EH (cell line): ENCODE measurements around the gene OR2V2.
"Not testable (repeated sequence)": the region's sequence is repeated elsewhere in the genome, so short reads cannot be mapped to it uniquely, and the experiment has no call there.

Experiments used
- DNase-seq: peaks from one replicate; pipeline ENCODE4 v3.0.0-alpha.2; 2015; ENCODE audit warnings: low read depth

The OR2V2 gene, protein sequence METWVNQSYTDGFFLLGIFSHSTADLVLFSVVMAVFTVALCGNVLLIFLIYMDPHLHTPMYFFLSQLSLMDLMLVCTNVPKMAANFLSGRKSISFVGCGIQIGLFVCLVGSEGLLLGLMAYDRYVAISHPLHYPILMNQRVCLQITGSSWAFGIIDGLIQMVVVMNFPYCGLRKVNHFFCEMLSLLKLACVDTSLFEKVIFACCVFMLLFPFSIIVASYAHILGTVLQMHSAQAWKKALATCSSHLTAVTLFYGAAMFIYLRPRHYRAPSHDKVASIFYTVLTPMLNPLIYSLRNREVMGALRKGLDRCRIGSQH

GRCh38 chr5:181146927-181147636 lies at the start of gene OR2V2:
OR2V2 (plus strand) TSS chr5:181147586; CDS start chr5:181154943, 7,357 bp downstream.
- DNase-seq, result not testable (repeated sequence)

GRCh38 chr5:181097759-181098491 lies 49.5 kb upstream of the OR2V2 start:
- not testable (repeated sequence) for DNase-seq

DNA sequence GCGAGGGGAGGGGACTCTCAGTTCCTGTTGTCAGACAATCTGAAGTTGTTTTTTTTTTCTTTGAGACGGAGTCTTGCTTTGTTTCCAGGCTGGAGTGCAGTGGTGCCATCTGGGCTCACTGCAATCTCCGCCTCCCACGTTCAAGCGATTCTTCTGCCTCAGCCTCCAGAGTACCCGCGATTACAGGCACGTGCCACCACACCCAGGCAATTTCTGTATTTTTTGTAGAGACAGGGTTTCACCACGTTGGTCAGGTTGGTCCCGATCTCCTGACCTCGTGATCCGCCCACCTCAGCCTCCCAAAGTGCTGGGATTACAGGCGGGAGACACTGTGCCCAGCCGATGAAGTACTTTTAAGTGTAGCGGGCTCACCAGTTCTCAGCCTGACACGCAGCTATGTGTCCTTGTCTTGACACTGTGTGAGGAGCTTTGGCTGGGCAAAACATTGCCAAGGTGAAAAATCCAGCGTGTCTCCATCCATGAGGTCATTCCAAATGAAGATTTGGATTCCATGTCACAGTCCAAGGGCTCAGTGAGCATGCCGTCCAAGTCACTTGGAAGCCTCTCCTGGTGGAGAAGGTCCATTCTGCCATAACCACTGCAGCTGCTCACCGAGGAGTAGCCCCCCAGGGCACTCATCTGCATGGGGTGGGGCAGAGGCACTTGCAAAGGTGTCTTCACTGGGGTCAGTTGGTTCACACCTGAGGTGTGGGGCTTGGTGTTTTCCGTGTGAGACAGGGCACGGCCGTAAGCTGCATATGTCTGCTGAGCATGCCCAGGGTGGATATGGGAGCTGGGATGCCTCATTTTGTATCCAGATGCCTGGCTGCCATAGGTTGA lies 48.4 kb upstream of the OR2V2 start:
- no peak for DNase-seq

- DNase-seq, result no peak
These were observed 47.7 kb upstream of the OR2V2 start for GRCh38 chr5:181099602-181100086.

DNA sequence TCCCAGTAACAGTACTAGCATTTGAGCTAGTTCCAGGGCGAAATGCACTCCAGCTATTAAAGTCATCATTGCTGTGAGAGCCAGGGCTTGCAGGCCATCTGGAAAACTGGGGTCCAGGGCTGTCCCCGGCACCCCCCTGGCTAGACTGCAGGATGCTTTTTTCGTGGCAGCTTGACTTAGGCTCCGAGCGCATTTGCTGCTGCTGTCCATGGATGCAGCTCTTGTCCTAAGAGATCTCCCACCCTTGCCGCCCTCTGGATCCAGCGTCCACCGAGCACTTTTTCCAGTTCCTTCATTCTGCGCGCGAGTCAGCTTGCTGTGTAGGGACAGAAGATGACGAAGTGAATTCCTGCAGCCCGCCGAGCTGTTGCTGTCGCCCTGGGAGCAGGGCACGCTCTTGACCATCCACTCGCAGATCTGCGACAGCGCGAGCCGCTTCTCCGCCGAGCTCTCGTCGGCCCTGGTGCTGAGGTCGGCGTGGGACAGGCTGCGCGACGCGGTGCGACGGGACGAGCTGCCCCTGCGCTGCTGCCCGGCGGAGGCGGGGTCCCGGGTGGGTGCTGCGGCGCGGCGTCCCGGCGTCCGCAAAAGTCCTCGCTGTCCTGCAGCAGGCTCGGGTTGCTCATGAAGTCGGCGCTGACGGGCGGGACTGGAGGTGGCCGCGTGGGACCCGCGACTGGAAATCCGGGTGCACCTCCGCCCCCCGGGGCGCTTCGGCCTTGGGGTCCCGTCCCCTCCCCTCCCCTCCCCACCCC lies 47.1 kb upstream of the OR2V2 start:
- DNase-seq, result peak; percentile 21

DNA sequence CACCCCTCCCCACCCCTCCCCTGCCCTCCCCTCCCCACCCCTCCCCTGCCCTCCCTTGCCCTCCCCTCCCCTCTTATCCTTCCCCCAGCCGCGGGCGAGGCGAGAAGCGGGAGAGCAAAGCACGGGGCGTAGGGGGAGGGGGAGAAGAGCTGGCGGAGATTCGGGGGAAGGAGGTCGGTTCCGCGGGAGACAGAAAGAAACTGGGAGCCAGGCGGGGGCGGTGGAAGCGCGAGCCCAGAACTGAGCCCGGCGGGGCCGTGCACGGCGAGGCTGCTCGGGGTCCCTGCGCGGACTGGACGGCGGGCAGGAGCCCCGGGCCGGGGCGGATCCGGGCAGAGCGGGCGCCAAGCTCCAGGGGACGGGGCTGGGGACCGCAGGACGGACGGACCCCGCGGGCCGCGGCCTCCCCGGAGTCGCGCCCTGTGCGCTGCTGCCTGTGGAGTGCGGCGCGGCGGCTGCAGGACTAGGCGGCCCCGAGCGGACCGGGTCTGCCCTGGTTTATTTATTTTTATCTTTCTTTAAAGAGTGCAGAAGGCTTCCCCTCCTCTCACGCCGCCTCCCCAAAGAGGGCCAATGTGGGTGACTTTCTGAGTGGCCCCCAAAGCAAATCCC lies 46.2 kb upstream of the OR2V2 start:
- DNase-seq, result not testable (repeated sequence)

GRCh38 chr5:181101930-181102674 lies 45.3 kb upstream of the OR2V2 start:
- DNase-seq, result not testable (repeated sequence)

DNA sequence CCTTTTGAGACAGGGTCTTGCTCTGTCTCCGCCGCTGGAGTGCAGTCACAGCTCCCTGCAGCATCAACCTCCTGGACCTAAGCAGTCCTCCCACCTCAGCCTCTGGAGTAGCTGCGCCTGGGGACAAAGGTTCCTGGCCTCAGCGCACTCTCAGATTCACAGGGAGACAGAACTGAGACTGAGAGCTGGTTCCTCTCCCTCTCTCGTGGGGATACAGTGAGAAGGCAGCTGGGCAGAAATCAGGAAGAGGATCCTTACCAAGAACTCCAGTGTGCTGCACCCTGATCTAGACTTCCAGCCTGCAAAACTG lies 43.2 kb upstream of the OR2V2 start:
- not testable (repeated sequence) for DNase-seq

DNA sequence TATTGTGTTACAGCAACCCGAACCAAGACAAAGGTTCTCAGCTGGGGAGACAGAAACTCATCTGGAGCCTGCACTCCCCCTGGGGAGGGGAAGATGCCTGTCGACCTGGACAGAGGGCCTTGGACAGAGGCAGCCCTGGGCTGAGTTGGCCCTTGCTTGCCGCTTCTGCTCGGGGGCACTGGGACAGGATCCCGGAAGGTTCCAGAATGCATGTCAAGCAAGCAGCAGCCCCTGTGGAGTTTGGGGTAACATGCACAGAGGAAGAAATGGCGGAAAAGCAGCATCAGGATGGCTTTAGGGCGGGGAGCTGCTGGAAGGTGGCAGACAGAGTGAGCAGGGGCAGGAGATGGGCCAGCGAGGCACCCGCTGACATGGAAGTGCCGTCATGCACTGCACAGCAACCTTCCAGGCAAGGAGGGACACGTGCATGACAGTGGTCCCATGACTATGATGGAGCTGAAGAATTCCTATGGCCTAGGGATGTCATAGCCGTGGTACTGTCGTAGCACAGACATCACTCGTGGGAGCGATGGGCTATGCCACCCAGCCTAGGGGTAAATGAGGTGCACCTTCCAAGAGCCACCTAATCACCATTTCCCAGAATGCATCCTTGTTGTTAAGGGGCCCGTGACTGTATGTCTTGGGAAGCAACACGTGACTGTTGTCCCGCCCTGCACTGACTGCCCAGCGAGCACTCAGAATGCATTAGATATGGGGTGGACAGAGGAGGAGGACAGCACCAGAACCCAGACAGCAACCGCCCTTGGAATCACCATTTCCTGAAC lies 42.6 kb upstream of the OR2V2 start:
- not testable (repeated sequence) for DNase-seq

DNA sequence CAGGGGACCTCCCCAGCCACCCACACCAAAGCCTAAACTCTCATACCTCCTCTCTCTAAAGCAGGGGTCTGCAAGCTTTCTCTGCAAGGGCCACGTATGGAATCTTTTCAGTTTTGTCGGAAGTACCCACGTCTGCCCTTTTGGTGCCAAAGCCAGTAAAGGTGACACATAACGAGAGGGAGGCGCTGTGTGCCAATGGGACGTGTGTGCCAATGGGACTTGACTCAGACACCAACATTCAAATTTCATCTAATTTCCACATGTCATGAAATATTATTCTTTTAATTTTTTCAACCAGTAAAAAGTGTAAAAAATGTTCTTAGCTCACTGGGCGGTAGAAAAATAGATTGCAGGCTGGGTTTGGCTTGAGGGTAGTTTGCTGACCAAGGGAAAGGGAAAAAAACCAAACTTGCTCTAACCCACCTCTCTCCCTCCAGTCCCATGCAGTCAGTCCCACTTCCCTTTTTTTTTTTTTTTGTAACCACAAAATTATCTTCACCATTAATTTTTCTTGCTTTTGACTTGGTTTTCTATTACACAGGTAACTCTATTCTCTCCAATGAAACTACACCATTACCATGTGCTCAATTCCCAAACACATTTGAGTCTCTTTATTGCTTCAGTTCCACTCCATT lies 41.9 kb upstream of the OR2V2 start:
- no peak for DNase-seq

- no peak for DNase-seq
These were observed 39.7 kb upstream of the OR2V2 start for GRCh38 chr5:181107699-181108098.

DNA sequence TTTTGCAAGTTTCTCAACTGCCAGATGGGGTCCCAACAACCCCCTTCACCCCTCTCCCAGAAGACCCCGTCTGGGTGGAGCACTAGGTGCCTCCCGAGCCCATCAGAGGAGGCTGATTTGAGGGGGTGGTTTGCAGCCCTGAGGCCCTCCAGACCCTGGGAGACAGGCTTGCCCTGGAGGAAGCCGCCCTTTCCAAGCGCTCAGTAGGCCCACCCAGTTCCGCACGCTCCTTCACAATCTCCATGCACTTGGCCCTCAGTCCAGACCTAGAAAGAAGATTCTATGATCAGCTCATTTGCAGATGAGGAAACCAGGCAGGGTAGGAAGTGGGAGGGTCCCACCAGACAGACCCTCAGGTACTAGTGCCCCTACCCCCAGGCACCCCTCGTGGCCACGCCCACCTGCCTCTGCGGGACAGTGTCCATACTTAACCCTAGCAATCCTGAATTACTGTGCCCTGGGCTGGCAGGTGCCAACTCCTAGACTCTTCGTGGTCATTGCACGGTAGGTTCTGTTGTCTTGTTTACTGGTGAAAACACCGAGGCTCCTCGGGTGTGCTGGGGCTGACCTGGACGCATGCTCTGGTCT lies 38.7 kb upstream of the OR2V2 start:
- DNase-seq, result no peak

DNA sequence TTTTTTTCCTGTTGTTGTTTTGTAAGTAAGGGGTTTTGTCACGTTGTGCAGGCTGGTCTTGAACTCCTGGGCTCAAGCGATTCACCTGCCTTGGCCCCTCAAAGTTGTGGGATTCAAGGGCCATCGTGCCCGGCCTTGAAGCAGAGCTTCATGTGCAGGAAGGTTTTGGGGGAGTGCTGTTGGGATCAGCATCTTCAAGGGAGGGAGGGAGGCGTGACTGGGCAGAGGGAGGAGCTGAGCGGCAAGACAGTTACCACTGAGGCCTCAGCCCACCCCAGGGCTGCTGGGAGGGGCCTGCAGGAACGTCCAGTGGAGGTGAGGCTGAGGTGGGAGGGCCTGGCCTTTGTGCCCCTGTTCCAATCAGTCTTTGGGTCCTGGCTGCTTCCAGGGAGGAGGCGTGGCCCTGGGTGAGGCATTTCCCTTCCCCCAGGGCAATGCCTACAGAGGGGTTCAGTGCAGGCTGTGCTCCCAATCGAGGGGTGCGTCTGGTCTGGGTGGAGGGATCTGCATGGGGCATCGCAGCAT lies 37.8 kb upstream of the OR2V2 start:
- DNase-seq, result no peak

DNA sequence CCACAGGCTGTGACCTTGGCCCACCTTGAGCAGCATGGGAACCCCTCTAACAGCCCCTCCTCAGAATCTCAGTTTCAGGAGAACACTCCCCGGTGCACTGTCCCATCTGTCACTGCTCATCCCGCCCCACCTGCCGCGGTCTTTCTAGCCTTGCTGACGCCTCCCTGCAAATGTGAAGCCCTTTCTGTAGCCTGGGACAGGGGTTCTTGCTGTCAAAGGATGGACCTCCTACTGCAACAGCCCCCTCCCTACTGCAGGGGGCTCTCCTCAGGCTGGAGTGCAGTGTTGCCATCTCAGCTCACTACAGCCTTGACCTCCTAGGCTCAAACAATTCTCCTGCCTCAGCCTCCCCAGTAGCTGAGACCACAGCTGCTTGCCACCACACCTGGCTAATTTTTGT lies 36.4 kb upstream of the OR2V2 start:
- DNase-seq, result no peak

DNA sequence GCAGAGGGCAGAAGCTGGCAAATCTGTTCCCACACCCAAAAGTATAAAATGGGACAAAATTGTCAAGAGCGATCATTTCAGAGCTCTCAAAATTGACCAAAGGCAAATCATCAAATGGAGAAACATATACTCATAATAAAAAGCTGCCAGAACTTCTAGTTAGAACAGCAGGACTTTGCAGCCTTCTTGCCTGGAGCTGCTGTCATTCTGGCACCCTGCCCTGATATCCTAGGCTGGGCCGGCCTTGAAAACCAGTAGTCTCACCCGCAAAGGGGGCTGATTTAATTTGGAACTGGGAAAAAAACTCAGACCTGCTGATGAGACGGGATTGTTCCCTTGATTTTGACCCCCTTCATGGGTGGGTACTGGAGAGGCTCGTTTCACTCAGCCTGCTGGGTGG lies 34.9 kb upstream of the OR2V2 start:
- DNase-seq, result no peak

DNA sequence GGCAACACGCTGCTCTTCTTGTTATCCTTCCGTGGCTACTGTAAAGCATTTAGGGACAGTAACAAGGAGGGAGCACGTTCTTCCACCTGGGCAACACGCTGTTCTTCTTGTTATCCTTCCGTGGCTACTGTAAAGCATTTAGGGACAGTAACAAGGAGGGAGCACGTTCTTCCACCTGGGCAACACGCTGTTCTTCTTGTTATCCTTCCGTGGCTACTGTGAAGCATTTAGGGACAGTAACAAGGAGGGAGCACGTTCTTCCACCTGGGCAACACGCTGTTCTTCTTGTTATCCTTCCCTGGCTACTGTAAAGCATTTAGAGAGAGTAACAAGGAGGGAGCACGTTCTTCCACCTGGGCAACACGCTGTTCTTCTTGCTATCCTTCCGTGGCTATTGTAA lies 33.8 kb upstream of the OR2V2 start:
- DNase-seq, result not testable (repeated sequence)

GRCh38 chr5:181114284-181114843 lies 33.0 kb upstream of the OR2V2 start:
- no peak for DNase-seq
